HepG2 (cell line): ENCODE measurements around the gene ZNF524. TPM values are rescaled to one million over a fixed set of nuclear protein-coding genes. Genes with fewer than 3 reads are reported as not detected.

Experiments used
- GFI1 ChIP-seq: sonication (generic); formaldehyde crosslinking; IDR thresholded peaks from 2 replicates; pipeline ENCODE4 v1.5.0; 2020; ENCODE audit warnings: missing genetic modification reagents, mild to moderate bottlenecking, borderline replicate concordance
- LCORL ChIP-seq, 2 experiments: fragments of 450-650 bp in 1 of 2; sonication (generic) in 1 of 2; formaldehyde crosslinking in 1 of 2; IDR thresholded peaks; 2 replicates each; pipeline versions ENCODE4 v1.5.0 to v1.6.1; 2017 to 2020; ENCODE audit warnings: antibody characterized with exemption in 1 of 2, missing genetic modification reagents in 1 of 2
- NBN ChIP-seq: fragments of 450-650 bp; conservative IDR thresholded peaks from 2 replicates; pipeline ENCODE4 v1.6.1; 2017
- NFATC3 ChIP-seq: sonication (generic); formaldehyde crosslinking; IDR thresholded peaks from 2 replicates; pipeline ENCODE4 v1.5.1; 2020; ENCODE audit warnings: mild to moderate bottlenecking, missing genetic modification reagents
- RFX1 ChIP-seq: fragments of 450-650 bp; IDR thresholded peaks from 2 replicates; pipeline ENCODE4 v1.6.1; 2017
- SMAD3 ChIP-seq: sonication (generic); formaldehyde crosslinking; IDR thresholded peaks from 2 replicates; pipeline ENCODE4 v1.4.0; 2020; ENCODE audit warnings: missing genetic modification reagents
- STAT5B ChIP-seq: sonication (generic); formaldehyde crosslinking; IDR thresholded peaks from 2 replicates; pipeline ENCODE4 v1.4.0; 2020; ENCODE audit warnings: missing genetic modification reagents
- ZNF333 ChIP-seq: sonication (generic); formaldehyde crosslinking; IDR thresholded peaks from 2 replicates; pipeline ENCODE4 v1.4.0; 2020; ENCODE audit warnings: mild to moderate bottlenecking, missing genetic modification reagents, borderline replicate concordance
- ZNF556 ChIP-seq: sonication (generic); formaldehyde crosslinking; IDR thresholded peaks from 2 replicates; pipeline ENCODE4 v1.4.0; 2020; ENCODE audit warnings: mild to moderate bottlenecking, missing genetic modification reagents, borderline replicate concordance
- ZNF790 ChIP-seq: sonication (generic); formaldehyde crosslinking; IDR thresholded peaks from 2 replicates; pipeline ENCODE4 v1.8.0; 2022; ENCODE audit warnings: missing genetic modification reagents, mild to moderate bottlenecking, borderline replicate concordance
- polyA plus RNA-seq, 8 experiments: library from polyadenylated mRNA; depleted of rRNA in 3 of 8; stranded (reverse) in 7 of 8; unstranded in 1 of 8; fragments of >200 nt; fragmentation: Illumina TruSeq in 4 of 8; extraction: Trizol in 4 of 8; gene quantifications; 2 replicates each; pipeline versions ENCODE4 v1.2.1 to v1.2.3, GENCODE V29; 2011 to 2016; ENCODE audit warnings: low read depth in 4 of 8, missing spikeins in 1 of 8, mixed read lengths in 1 of 8; ENCODE audit not compliant: insufficient read depth in 1 of 8
- total RNA-seq, 5 experiments: library from RNA; depleted of rRNA; stranded (reverse); fragments of >200 nt; fragmentation: Illumina TruSeq; extraction: Trizol; gene quantifications; 2 replicates each; pipeline ENCODE4 v1.2.3, GENCODE V29; 2016; ENCODE audit warnings: low read depth in 1 of 5
- TF ChIP-seq, protein P1 (sequence below): sonication (generic); formaldehyde crosslinking; conservative IDR thresholded peaks from 2 replicates; pipeline ENCODE4 v1.8.0; 2022; ENCODE audit warnings: missing genetic modification reagents
- TF ChIP-seq, protein P2 (sequence below): sonication (generic); formaldehyde crosslinking; IDR thresholded peaks from 2 replicates; pipeline ENCODE4 v1.4.0; 2020; ENCODE audit warnings: missing genetic modification reagents, low read depth, mild to moderate bottlenecking, borderline replicate concordance
- TF ChIP-seq, protein P3 (sequence below): sonication (generic); formaldehyde crosslinking; IDR thresholded peaks from 2 replicates; pipeline ENCODE4 v1.4.0; 2020; ENCODE audit warnings: missing genetic modification reagents
- TF ChIP-seq, protein P4 (sequence below): sonication (generic); formaldehyde crosslinking; IDR thresholded peaks from 2 replicates; pipeline ENCODE4 v1.4.0; 2020; ENCODE audit warnings: missing genetic modification reagents, borderline replicate concordance
- TF ChIP-seq, protein P5 (sequence below): sonication (generic); formaldehyde crosslinking; conservative IDR thresholded peaks from 2 replicates; pipeline ENCODE4 v1.4.0; 2020; ENCODE audit warnings: mild to moderate bottlenecking, missing genetic modification reagents, moderate library complexity

Gene ZNF524
- total and polyA plus RNA-seq, 2 of the 13 experiments (the other 11 are each of a cell fraction or from before 2014, with no cell fraction given): 3.2 to 4.6 TPM

DNA sequence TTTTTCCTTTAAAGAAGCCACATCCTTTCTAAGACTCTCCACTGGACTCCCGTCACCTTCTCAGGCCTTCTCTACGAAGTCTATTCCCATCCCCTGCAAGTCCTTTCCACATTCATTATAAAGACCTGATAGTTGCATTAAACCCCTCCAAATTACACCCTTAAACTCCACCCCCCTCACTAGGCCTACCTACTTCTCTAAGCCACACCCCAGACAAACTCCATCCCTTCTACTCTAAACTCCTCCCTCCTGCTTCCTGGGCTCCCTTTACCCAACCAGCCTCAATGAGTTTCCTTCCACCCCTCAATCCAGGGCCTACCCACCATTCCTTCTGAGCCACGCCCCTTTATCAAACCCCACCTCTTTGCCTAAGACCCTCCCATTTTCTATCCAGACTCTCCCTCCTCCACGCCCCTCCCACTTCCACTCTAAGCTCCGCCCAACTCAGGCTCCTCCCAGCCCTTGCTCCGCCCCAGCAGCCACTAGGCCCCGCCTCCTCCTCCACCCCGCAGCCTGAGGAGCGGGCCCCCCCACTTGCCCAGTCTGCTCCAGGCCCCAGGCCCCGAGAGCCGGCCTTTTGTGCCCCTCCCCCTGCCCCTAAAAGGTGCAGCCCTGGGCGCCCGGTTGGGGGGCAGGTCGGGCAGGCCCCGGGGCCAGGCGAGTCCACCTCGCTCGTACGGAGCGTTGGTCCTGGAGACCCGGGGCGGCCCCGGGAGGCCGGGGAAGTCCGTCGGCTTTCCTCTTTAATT is 1.2 kb upstream of the ZNF524 start (continued):
- TF ChIP-seq, protein P1, sequence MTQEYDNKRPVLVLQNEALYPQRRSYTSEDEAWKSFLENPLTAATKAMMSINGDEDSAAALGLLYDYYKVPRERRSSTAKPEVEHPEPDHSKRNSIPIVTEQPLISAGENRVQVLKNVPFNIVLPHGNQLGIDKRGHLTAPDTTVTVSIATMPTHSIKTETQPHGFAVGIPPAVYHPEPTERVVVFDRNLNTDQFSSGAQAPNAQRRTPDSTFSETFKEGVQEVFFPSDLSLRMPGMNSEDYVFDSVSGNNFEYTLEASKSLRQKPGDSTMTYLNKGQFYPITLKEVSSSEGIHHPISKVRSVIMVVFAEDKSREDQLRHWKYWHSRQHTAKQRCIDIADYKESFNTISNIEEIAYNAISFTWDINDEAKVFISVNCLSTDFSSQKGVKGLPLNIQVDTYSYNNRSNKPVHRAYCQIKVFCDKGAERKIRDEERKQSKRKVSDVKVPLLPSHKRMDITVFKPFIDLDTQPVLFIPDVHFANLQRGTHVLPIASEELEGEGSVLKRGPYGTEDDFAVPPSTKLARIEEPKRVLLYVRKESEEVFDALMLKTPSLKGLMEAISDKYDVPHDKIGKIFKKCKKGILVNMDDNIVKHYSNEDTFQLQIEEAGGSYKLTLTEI (CRISPR knock-in tag): no peak
- no peak for TF ChIP-seq NBN
- no peak for TF ChIP-seq ZNF790 (CRISPR knock-in tag)
- TF ChIP-seq, protein P2, sequence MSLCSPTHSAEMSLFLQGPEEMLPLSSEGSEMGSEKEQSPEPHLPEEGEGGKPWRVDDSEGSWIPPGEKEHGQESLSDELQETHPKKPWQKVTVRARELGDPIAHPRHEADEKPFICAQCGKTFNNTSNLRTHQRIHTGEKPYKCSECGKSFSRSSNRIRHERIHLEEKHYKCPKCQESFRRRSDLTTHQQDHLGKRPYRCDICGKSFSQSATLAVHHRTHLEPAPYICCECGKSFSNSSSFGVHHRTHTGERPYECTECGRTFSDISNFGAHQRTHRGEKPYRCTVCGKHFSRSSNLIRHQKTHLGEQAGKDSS (CRISPR knock-in tag): no peak
- TF ChIP-seq ZNF333 (CRISPR knock-in tag): no peak
- TF ChIP-seq, protein P3, sequence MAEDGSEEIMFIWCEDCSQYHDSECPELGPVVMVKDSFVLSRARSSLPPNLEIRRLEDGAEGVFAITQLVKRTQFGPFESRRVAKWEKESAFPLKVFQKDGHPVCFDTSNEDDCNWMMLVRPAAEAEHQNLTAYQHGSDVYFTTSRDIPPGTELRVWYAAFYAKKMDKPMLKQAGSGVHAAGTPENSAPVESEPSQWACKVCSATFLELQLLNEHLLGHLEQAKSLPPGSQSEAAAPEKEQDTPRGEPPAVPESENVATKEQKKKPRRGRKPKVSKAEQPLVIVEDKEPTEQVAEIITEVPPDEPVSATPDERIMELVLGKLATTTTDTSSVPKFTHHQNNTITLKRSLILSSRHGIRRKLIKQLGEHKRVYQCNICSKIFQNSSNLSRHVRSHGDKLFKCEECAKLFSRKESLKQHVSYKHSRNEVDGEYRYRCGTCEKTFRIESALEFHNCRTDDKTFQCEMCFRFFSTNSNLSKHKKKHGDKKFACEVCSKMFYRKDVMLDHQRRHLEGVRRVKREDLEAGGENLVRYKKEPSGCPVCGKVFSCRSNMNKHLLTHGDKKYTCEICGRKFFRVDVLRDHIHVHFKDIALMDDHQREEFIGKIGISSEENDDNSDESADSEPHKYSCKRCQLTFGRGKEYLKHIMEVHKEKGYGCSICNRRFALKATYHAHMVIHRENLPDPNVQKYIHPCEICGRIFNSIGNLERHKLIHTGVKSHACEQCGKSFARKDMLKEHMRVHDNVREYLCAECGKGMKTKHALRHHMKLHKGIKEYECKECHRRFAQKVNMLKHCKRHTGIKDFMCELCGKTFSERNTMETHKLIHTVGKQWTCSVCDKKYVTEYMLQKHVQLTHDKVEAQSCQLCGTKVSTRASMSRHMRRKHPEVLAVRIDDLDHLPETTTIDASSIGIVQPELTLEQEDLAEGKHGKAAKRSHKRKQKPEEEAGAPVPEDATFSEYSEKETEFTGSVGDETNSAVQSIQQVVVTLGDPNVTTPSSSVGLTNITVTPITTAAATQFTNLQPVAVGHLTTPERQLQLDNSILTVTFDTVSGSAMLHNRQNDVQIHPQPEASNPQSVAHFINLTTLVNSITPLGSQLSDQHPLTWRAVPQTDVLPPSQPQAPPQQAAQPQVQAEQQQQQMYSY (CRISPR knock-in tag): no peak
- TF ChIP-seq, protein P4, sequence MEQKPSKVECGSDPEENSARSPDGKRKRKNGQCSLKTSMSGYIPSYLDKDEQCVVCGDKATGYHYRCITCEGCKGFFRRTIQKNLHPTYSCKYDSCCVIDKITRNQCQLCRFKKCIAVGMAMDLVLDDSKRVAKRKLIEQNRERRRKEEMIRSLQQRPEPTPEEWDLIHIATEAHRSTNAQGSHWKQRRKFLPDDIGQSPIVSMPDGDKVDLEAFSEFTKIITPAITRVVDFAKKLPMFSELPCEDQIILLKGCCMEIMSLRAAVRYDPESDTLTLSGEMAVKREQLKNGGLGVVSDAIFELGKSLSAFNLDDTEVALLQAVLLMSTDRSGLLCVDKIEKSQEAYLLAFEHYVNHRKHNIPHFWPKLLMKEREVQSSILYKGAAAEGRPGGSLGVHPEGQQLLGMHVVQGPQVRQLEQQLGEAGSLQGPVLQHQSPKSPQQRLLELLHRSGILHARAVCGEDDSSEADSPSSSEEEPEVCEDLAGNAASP (CRISPR knock-in tag): no peak; the same call in 1 of the 2 replicates
- TF ChIP-seq, protein P5, sequence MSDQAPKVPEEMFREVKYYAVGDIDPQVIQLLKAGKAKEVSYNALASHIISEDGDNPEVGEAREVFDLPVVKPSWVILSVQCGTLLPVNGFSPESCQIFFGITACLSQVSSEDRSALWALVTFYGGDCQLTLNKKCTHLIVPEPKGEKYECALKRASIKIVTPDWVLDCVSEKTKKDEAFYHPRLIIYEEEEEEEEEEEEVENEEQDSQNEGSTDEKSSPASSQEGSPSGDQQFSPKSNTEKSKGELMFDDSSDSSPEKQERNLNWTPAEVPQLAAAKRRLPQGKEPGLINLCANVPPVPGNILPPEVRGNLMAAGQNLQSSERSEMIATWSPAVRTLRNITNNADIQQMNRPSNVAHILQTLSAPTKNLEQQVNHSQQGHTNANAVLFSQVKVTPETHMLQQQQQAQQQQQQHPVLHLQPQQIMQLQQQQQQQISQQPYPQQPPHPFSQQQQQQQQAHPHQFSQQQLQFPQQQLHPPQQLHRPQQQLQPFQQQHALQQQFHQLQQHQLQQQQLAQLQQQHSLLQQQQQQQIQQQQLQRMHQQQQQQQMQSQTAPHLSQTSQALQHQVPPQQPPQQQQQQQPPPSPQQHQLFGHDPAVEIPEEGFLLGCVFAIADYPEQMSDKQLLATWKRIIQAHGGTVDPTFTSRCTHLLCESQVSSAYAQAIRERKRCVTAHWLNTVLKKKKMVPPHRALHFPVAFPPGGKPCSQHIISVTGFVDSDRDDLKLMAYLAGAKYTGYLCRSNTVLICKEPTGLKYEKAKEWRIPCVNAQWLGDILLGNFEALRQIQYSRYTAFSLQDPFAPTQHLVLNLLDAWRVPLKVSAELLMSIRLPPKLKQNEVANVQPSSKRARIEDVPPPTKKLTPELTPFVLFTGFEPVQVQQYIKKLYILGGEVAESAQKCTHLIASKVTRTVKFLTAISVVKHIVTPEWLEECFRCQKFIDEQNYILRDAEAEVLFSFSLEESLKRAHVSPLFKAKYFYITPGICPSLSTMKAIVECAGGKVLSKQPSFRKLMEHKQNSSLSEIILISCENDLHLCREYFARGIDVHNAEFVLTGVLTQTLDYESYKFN (CRISPR knock-in tag): no peak
- no peak for TF ChIP-seq ZNF556 (CRISPR knock-in tag)
- TF ChIP-seq NFATC3 (CRISPR knock-in tag): no peak
- TF ChIP-seq SMAD3 (CRISPR knock-in tag): 0 out of 2 replicates have a peak, but pooled peaks have one; percentile 26
- TF ChIP-seq LCORL (IDR thresholded peaks at IDR 0.05): no peak
- TF ChIP-seq LCORL (CRISPR knock-in tag; IDR thresholded peaks at IDR 0.05): no peak
- no peak for TF ChIP-seq RFX1
- TF ChIP-seq STAT5B (CRISPR knock-in tag): no peak
- no peak; the same call in 1 of the 2 replicates for TF ChIP-seq GFI1
